NCI-H2196 treated with DMSO at 0.1 percent for 48 hours (cell line): ENCODE data around the gene GRM7.

ENCODE experiments used
- DNase-seq: peaks from one replicate; lab custom pipeline; 2025; ENCODE audit not compliant: unreplicated experiment; lab: John Stamatoyannopoulos, UW

Gene GRM7

DNA sequence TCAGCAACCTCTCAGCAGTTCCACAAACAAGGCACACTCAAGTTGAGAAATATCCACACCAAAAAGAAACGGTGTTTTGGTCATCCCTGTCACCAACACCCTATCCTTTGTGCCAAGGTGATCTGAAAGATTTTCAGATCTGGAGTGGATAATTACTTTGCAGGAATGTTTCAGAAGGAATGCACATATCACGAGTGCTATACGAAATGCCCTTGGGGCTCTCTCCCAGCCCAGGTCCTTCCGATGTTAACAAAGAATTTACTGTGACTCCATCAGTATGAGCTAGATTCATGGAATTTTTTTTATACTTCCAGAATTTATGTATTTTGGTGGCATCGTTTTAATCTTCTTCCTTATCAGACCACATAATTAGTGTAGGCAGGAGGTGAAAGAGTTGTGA is 105.0 kb downstream of the GRM7 start:
- DNase-seq, result no peak

DNA sequence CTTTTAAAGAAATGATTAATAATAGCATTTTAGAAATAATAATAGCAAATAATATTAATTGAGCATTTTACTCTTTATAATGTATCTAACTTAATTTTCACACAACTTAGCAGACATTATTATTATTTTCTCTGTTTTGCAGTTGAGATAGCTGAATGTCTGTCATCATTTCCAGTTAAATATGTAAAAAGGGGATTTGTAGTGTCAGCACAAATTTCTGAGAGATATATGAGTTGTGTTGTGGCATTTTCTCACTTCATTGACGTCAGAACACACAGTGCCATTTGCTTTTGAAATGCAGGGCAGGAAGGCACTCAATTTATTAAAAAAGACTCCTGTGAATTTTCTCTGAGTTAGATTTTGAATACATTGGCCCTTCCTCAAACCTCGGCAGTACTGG is 111.0 kb downstream of the GRM7 start:
- DNase-seq, result no peak

DNA sequence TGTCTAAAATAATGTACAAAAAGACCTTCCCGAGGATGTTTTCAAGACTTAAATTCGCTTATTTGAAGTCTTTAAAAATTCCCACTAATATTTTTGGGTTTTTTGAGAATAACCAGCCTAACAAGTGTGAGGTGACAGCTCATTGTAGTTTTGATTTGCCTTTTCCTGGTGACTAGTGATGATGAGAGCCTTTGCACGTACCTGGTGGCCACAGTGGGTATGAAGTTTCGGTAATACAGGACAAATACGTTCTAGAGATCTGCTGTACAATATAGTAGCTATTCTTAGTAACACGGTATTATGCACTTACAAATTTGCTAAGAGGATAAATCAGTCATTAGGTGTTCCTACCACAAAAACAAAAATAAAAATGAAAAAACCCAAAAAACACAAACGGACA is 124.9 kb downstream of the GRM7 start:
- DNase-seq, result no peak

DNA sequence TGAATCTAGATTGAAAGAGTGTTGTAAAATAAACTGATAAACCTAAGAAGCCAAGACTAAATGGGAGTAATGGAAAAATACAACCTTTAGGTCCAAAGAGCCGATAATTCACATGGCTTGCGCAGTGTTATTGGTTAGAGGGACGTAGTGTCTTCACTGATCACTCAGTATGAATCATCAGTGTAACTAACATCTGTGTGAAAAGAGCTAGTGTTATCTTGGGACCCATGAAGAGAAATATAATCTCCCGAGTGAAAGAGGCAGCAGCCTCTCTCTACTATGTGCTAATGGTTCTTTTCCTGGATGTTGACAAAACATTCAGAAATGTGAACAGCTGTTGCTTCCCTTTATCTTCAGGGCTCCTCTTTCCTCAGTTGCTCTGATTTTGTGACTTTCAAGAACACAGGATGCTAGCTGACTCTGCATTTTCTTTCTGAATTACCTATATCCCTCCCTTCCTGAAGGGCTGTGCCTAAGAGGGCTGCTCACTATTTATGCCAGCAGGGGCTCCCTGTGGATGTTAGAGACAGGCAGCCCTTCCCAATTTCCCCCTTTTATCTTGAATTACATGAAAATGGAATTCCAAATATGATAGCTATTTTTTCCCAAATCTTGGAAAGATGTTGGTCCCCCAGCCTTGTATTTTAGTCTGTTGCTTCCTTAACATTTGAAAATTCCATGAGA is 128.8 kb downstream of the GRM7 start:
- no peak for DNase-seq

DNA sequence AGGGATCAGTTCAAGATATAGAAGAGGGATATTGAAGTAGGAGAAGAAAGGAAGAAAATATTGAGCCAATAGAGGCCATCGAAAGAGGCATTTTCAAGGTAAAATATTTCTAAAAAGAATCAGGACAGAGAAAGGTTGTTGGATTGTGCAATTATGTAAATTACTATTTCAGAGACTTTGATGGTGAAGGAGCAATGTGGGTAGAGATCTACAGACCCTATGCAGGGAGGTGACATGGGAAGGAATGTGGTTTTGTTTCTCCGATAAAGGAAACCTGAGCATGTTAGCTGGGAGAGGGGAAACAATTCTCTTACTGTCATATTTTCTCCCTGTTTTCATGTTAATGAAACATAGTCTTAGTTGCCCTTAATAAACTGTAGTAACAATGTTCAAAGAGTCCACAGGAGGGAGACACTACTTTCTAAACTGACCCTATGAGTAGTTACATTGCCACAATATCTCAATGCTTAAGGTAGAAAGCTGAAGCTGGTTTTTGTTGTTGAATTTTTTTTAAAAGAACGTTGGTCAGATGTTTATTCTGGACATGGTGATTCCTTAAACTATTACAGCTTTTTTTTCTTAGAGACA is 133.3 kb downstream of the GRM7 start:
- DNase-seq, result no peak

DNA sequence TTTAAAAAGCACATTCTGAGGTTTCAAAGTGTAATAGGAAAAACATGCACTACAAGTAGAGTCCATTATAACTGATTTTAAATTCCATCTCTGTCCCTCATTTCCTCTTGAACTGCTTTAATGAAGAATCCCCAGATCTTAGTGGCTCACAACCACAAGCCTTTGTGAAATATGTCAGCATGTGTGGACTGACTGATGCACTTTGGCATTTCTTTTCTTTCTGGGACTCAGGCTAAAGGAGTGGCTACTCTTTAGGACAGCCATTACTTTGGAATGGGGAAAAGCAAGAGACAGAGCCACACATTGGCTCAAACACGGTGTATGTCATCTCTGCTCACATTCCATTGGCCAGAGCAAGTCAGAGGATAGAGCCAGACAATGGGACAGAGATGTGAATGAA is 139.6 kb downstream of the GRM7 start:
- DNase-seq, result no peak

DNA sequence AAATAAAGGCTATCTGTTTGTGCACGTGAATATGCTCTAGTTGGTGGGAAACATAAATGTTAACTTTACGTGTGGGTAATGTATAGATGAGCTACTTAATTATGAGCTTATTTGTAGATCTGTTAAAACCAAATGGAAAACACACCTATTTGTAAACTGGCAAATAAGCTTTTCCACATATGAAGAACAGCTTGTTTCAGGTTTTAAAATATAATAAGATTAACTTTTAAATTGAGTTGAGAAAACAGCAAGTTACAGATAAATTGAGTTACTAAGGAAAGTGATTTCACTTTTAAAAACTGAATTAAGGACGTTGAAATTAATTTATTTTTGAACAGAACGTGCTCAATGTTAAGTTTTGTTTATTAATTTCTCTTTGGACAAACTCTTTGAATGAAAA is 140.5 kb downstream of the GRM7 start:
- no peak for DNase-seq

GRCh38 chr3:7015683-7016440 is 154.9 kb downstream of the GRM7 start:
- no peak for DNase-seq

- no peak for DNase-seq
Measured at GRCh38 chr3:7025581-7026300, 164.8 kb downstream of the GRM7 start.

- no peak for DNase-seq
Measured at GRCh38 chr3:7029562-7029961, 168.6 kb downstream of the GRM7 start.

DNA sequence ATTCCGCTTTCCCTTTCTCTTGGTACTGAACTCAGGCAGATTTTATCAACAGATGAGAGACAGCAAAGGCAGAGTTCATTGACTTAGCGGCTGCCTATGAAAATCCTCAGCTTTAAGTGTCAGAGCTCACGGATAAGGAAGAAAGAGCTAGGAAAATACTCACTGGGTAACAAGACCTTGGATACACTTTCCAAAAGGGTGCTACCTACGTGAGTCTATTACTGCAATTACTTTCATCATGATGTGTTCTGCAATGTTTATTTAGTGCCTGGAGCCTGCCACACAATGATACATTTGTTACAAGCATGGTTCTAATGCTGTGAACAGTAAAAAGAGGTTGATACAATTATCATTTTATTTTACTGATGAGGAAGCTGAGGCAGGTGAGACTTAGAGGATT is 177.5 kb downstream of the GRM7 start:
- DNase-seq, result no peak

- DNase-seq, result no peak
Measured at GRCh38 chr3:7062714-7063113, 201.8 kb downstream of the GRM7 start.

- DNase-seq, result no peak
Measured at GRCh38 chr3:7070461-7070860, 209.5 kb downstream of the GRM7 start.

DNA sequence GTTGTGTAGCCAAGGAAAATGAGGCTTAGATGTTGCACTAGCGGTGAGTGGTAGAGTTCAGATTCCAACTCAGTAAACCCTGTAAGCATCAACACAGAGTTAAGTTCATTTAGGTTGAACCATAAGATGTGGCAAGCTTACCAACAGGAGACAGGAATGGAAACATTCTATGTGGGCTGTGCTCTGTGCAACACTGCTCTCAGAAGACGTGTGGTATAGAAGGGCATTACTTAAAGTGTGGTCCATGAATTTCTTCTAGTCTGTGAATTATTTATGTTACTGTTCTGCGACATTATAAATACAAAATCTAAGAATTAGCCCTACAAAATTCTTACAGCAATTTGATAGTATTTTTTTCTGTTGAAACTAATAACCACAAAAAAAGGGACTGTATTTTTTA is 213.3 kb downstream of the GRM7 start:
- no peak for DNase-seq

DNA sequence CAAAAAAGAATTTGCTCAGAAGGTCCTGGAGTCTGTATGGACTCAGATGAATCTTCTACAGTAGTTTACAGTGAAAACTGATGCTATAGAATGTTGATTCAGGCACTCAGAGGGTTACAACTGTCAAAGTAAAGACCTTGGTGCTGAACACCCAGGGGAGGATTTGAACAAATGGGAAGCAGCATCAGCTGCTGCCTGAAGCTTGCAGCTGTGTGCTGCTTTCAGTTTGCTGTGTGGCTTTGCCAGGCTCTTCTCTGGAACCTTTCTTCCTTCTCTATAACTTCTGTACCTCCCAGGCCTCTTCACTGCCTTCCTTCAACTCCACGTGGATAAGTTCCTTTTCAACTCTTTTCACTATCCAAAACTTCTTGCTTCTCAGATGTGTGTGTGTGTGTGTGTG is 214.2 kb downstream of the GRM7 start:
- DNase-seq, result no peak

DNA sequence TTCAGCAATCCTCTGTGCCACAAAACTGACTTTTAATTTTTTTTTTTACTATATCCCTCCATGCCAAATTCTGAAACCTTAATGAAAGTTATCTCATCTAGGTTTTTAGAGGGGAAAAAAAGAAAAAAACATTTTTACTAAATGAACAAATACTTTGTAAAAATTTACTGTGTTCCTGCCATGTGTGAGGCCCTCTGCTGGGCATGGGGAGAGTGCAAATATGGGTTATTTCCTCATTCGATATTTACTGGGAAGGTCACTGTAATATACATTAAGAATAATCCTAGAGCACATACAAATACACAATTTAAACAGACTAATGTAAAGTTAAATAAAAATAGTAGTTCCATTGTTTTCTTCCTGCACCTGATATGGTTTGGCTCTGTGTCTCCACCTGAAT is 215.0 kb downstream of the GRM7 start:
- no peak for DNase-seq

- no peak for DNase-seq
Measured at GRCh38 chr3:7082244-7082643, 221.3 kb downstream of the GRM7 start.

DNA sequence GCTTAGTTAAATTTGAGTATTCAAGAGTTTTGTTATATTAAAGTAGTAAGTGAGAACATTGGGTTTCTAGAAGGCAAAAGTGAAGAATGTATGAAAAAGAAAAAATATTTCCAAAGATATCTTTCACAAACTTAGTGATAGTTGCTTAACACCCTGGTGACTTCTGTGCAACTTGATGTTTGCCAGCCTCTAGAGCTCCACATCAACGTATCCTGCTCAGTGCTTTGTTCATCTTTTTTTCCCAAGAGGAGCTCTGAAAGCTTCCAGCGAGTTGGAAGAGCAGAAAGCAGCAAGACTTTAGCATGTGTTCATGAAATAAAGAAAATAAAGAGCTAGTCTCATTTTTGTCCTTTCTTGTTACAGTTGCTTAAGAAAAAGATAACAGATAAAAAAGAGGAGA is 225.5 kb downstream of the GRM7 start:
- no peak for DNase-seq

- DNase-seq, result no peak
Measured at GRCh38 chr3:7095116-7095515, 234.2 kb downstream of the GRM7 start.

DNA sequence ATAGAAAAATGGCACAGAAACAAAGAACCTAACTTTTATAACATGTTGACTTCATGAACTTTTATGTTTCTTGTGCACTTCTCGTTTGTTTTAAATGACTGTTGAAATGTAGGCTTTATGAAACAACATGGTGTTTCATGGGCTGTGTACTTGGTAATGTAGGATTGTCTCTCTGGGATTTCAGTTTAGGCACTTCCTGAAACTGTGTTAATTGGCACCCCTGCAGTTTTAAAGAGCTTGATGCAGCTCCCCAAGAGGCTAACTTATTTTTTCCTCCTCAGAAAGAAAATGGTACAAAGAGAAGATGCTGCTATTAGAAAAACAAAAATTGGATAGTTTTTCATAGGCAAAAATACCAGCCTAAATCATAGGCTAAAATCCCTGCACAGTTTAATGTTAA is 239.2 kb downstream of the GRM7 start:
- DNase-seq, result no peak

DNA sequence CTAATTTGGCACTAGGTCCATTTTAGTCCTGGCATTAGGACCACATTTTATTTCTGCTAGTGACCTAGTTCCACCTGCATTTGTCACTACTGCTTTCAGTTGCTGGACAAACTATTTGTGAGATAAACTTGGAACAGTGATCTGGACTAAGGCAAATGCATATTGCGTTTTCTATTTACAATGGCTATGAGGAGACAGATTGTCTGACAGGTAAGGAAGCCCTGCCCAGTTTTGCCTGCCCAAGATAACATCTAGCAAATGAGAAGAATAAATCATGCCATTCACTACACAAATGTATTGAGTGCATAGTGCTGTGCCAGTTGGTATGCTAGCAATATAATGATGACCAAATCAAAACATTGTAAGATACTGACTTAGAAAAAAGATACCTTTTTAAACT is 245.7 kb downstream of the GRM7 start:
- DNase-seq, result no peak

DNA sequence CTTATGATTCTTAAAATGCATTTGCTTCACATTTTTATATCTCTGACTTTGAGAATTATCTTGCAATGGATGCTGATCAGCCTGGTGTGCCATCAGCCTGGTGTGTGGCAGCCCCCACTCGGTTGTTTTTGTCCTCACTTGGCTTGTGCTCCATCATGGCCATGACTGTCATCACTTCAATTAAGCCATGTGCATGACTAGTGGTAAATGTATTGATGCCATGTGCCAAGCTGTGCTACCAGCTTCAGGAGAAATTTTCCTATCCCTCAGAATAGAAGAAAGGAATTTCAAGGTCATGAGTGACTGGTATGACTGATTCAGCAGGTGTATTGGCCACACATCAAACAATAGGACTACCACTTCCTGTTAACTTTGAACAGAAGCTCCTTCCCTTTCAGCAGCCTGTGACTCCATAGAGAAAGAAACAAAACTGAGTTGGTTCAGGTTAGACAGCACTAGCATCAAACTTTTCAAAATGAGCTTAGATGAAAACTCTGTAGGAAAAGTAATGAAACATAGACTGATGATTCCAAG is 251.7 kb downstream of the GRM7 start:
- DNase-seq, result no peak
